H1 (cell line): ENCODE measurements around the gene CEP192. TPM values are rescaled to one million over a fixed set of nuclear protein-coding genes. Genes with fewer than 3 reads are reported as not detected.

Experiments
- CTCF ChIA-PET: fragments of 300-600 bp; sonication (Branson Sonifier 250); formaldehyde crosslinking; loops from one replicate; lab custom pipeline; 2021; ENCODE audit not compliant: partially characterized antibody; lab: Charles Lee
- POLR2A ChIA-PET: fragments of 300-600 bp; sonication (Branson Sonifier 250); formaldehyde crosslinking; loops from one replicate; lab custom pipeline; 2021; ENCODE audit warnings: inconsistent platforms; ENCODE audit not compliant: partially characterized antibody; lab: Charles Lee
- DNase-seq, 2 experiments: peaks; one replicate each; pipeline versions ENCODE4 v3.0.0 to v3.0.0-alpha.2; 2010 to 2022; ENCODE audit warnings: low spot score in 2 of 2, low read depth in 1 of 2, mixed read lengths in 1 of 2
- FAIRE-seq: peaks from 2 replicates; lab custom pipeline; 2011; peaks lifted over from hg19 to GRCh38; lab: Jason Lieb, UNC
- H2AFZ ChIP-seq: 2 replicates; pipeline ENCODE4 v1.8.1; 2012; ENCODE audit warnings: low read length, inconsistent platforms
- H2AK5ac ChIP-seq: 2 replicates; pipeline ENCODE4 v1.6.1; 2013; ENCODE audit warnings: low read depth, low read length
- H2BK120ac ChIP-seq: replicated peaks from 2 replicates; pipeline ENCODE3; 2013; ENCODE audit warnings: low read depth, low read length, inconsistent platforms
- H2BK12ac ChIP-seq: 2 replicates; pipeline ENCODE4 v1.6.1; 2013; ENCODE audit warnings: low read depth, low read length
- H2BK15ac ChIP-seq: 2 replicates; pipeline ENCODE4 v1.6.1; 2013; ENCODE audit warnings: low read length
- H2BK20ac ChIP-seq: 2 replicates; pipeline ENCODE4 v1.6.1; 2013; ENCODE audit warnings: low read length
- H2BK5ac ChIP-seq: 2 replicates; pipeline ENCODE4 v1.6.1; 2013; ENCODE audit warnings: low read depth, low read length
- H3K14ac ChIP-seq: 2 replicates; pipeline ENCODE4 v1.6.1; 2013; ENCODE audit warnings: inconsistent platforms; ENCODE audit not compliant: insufficient read length
- H3K18ac ChIP-seq: 2 replicates; pipeline ENCODE4 v1.6.1; 2013; ENCODE audit warnings: low read length; ENCODE audit errors: extremely low read depth
- H3K23ac ChIP-seq: 2 replicates; pipeline ENCODE4 v1.6.1; 2013; ENCODE audit warnings: inconsistent platforms; ENCODE audit not compliant: insufficient read length
- H3K23me2 ChIP-seq: 2 replicates; pipeline ENCODE4 v1.6.1; 2013; ENCODE audit warnings: low read depth, low read length
- H3K27ac ChIP-seq: 2 replicates; pipeline ENCODE4 v1.6.1; 2011; ENCODE audit warnings: low read depth, low read length, inconsistent platforms
- H3K27me3 ChIP-seq, 4 experiments: replicated peaks in 1 of 4; 1 replicate in 1 of 4; 2 replicates in 3 of 4; pipeline versions ENCODE4 v1.6.1 to v1.8.1; 2011 to 2013; ENCODE audit warnings: low read length in 3 of 4, mild to moderate bottlenecking in 3 of 4, inconsistent platforms in 2 of 4, mixed read lengths in 2 of 4, moderate library complexity in 1 of 4; ENCODE audit not compliant: control insufficient read depth in 3 of 4, insufficient read depth in 3 of 4; ENCODE audit errors: extremely low read depth in 1 of 4
- H3K36me3 ChIP-seq, 4 experiments: 2 replicates each; pipeline versions ENCODE4 v1.6.1 to v1.8.1; 2011 to 2013; ENCODE audit warnings: mild to moderate bottlenecking in 4 of 4, low read length in 3 of 4, moderate library complexity in 2 of 4, control low read depth in 1 of 4, inconsistent platforms in 1 of 4; ENCODE audit not compliant: insufficient read depth in 4 of 4, control insufficient read depth in 2 of 4
- H3K4ac ChIP-seq: replicated peaks from 2 replicates; pipeline ENCODE3; 2013; ENCODE audit warnings: low read length, low read depth, mixed read lengths, inconsistent platforms; ENCODE audit not compliant: insufficient read length
- H3K4me1 ChIP-seq, 4 experiments: replicated peaks in 1 of 4; 1 replicate in 1 of 4; 2 replicates in 3 of 4; pipeline versions ENCODE4 v1.6.1 to v1.8.1; 2011 to 2013; ENCODE audit warnings: low read length in 3 of 4, inconsistent platforms in 2 of 4, mixed read lengths in 1 of 4; ENCODE audit not compliant: insufficient read depth in 4 of 4, control insufficient read depth in 3 of 4
- H3K4me2 ChIP-seq, 2 experiments: 2 replicates each; pipeline versions ENCODE4 v1.6.1 to v1.8.1; 2011 to 2013; ENCODE audit warnings: low read depth in 2 of 2, low read length in 2 of 2, control low read depth in 1 of 2, inconsistent platforms in 1 of 2, mild to moderate bottlenecking in 1 of 2; ENCODE audit not compliant: insufficient read depth in 1 of 2
- H3K4me3 ChIP-seq, 4 experiments: fragments of 200-600, 300-600 bp in 1 of 4; sonication (generic), shearing (Covaris generic), sonication (Bioruptor Twin) in 1 of 4; 2 replicates each; pipeline versions ENCODE4 v1.5.1 to v1.8.1; 2011 to 2016; ENCODE audit warnings: low read length in 4 of 4, low read depth in 3 of 4, control low read depth in 2 of 4, inconsistent platforms in 2 of 4, mild to moderate bottlenecking in 2 of 4, mixed read lengths in 1 of 4, moderate library complexity in 1 of 4; ENCODE audit not compliant: insufficient read depth in 2 of 4; ENCODE audit errors: extremely low read depth in 1 of 4
- H3K56ac ChIP-seq: replicated peaks from 2 replicates; pipeline ENCODE3; 2013; ENCODE audit warnings: low read depth, mild to moderate bottlenecking, mixed read lengths, low read length, inconsistent platforms; ENCODE audit not compliant: insufficient read length
- H3K79me1 ChIP-seq: 2 replicates; pipeline ENCODE4 v1.6.1; 2013; ENCODE audit warnings: low read depth, low read length, control low read depth
- H3K79me2 ChIP-seq, 2 experiments: 2 replicates each; pipeline versions ENCODE4 v1.6.1 to v1.8.1; 2012 to 2013; ENCODE audit warnings: low read length in 2 of 2, mild to moderate bottlenecking in 2 of 2, inconsistent platforms in 1 of 2; ENCODE audit not compliant: insufficient read depth in 2 of 2, control insufficient read depth in 1 of 2
- H3K9ac ChIP-seq, 4 experiments: replicated peaks in 1 of 4; 1 replicate in 1 of 4; 2 replicates in 3 of 4; pipeline versions ENCODE4 v1.6.1 to v1.8.1; 2011 to 2013; ENCODE audit warnings: low read depth in 3 of 4, low read length in 3 of 4, control low read depth in 2 of 4, mild to moderate bottlenecking in 2 of 4, moderate library complexity in 2 of 4, inconsistent platforms in 1 of 4; ENCODE audit errors: extremely low read depth in 1 of 4
- H3K9me3 ChIP-seq, 2 experiments: 2 replicates each; pipeline versions ENCODE4 v1.6.1 to v1.8.1; 2012 to 2013; ENCODE audit warnings: mild to moderate bottlenecking in 2 of 2, moderate library complexity in 2 of 2, control low read depth in 1 of 2, inconsistent platforms in 1 of 2, low read depth in 1 of 2, low read length in 1 of 2, mixed read lengths in 1 of 2; ENCODE audit not compliant: insufficient read depth in 2 of 2
- H4K20me1 ChIP-seq, 2 experiments: replicated peaks in 1 of 2; 2 replicates each; pipeline versions ENCODE3 to v1.8.1; 2011 to 2013; ENCODE audit warnings: inconsistent platforms in 2 of 2, low read length in 2 of 2, mild to moderate bottlenecking in 1 of 2; ENCODE audit not compliant: insufficient read depth in 2 of 2, control insufficient read depth in 1 of 2
- H4K5ac ChIP-seq: 2 replicates; pipeline ENCODE4 v1.6.1; 2013; ENCODE audit warnings: low read length, low read depth, mixed read lengths, inconsistent platforms; ENCODE audit not compliant: insufficient read length
- H4K8ac ChIP-seq: 2 replicates; pipeline ENCODE4 v1.8.0; 2013; ENCODE audit warnings: mild to moderate bottlenecking, moderate library complexity, low read length, inconsistent platforms; ENCODE audit not compliant: insufficient read depth; ENCODE audit errors: extremely low read depth
- H4K91ac ChIP-seq: replicated peaks from 2 replicates; pipeline ENCODE3; 2013; ENCODE audit warnings: low read length, mixed read lengths, inconsistent platforms; ENCODE audit not compliant: insufficient read length
- CBX8 ChIP-seq: fragments of 300-800, 300-1000 bp; sonication (generic); IDR thresholded peaks from 2 replicates; pipeline ENCODE4 v1.7.1; 2016; ENCODE audit warnings: low read depth, low read length, borderline replicate concordance
- CTCF ChIP-seq, 3 experiments: IDR thresholded peaks; 1 replicate in 2 of 3; 2 replicates in 1 of 3; pipeline versions ENCODE4 v1.5.1 to v1.6.1; 2011; ENCODE audit warnings: low read length in 3 of 3, mild to moderate bottlenecking in 3 of 3, inconsistent platforms in 2 of 3, low read depth in 1 of 3, moderate library complexity in 1 of 3; ENCODE audit not compliant: insufficient read depth in 1 of 3; ENCODE audit errors: control extremely low read depth in 1 of 3
- GABPA ChIP-seq: IDR thresholded peaks from 2 replicates; pipeline ENCODE4 v1.6.1; 2011; ENCODE audit warnings: mild to moderate bottlenecking, low read length, moderate library complexity, borderline replicate concordance; ENCODE audit not compliant: insufficient read depth
- JUN ChIP-seq: IDR thresholded peaks from 2 replicates; pipeline ENCODE4 v1.6.1; 2011; ENCODE audit warnings: low read depth, mild to moderate bottlenecking, improper control_type of control experiment, low read length
- KDM4A ChIP-seq: IDR thresholded peaks from one replicate; pipeline ENCODE4 v1.7.1; 2012; ENCODE audit warnings: low read depth, mild to moderate bottlenecking, moderate library complexity, low read length, inconsistent platforms; ENCODE audit not compliant: severe bottlenecking
- MAX ChIP-seq: IDR thresholded peaks from 2 replicates; pipeline ENCODE4 v1.6.1; 2012; ENCODE audit warnings: inconsistent platforms
- PHF8 ChIP-seq: fragments of 200-600 bp; sonication (generic); conservative IDR thresholded peaks from 2 replicates; pipeline ENCODE4 v1.7.1; 2012; ENCODE audit warnings: low read depth, mild to moderate bottlenecking, inconsistent platforms, low read length, moderate library complexity
- SRF ChIP-seq: IDR thresholded peaks from 2 replicates; pipeline ENCODE4 v1.6.1; 2011; ENCODE audit warnings: mild to moderate bottlenecking, low read depth, low read length, moderate library complexity
- SUZ12 ChIP-seq: fragments of 200-600 bp; sonication (generic); IDR thresholded peaks from 2 replicates; pipeline ENCODE4 v1.6.1; 2012; ENCODE audit warnings: mild to moderate bottlenecking, inconsistent platforms, low read length, moderate library complexity, mixed read lengths
- TBP ChIP-seq: IDR thresholded peaks from 2 replicates; pipeline ENCODE4 v1.6.1; 2011; ENCODE audit warnings: low read depth, low read length, improper control_type of control experiment
- WGBS, 2 experiments: shearing (Covaris generic) in 1 of 2; methylation state at CpG; one replicate each; pipeline versions ENCODE4 v1.1.6 to v1.1.7; 2013 to 2015; ENCODE audit warnings: low lambda C conversion rate in 2 of 2, mixed read lengths in 2 of 2, inconsistent platforms in 1 of 2, low coverage in 1 of 2, missing lambda C conversion rate in 1 of 2; ENCODE audit not compliant: insufficient replicate concordance in 2 of 2, insufficient coverage in 1 of 2, insufficient read length in 1 of 2; ENCODE audit errors: extremely low coverage in 1 of 2, missing lambda C conversion rate in 1 of 2; 5-methylcytosine and 5-hydroxymethylcytosine counted together
- polyA plus RNA-seq, 7 experiments: library from polyadenylated mRNA; depleted of rRNA in 3 of 7; stranded (reverse) in 5 of 7; unstranded in 2 of 7; fragments of >200 nt in 5 of 7; fragments of 200-250 nt in 2 of 7; gene quantifications; 1 replicate in 5 of 7; 2 replicates in 1 of 7; 4 replicates in 1 of 7; pipeline versions ENCODE4 v1.2.1 to v1.2.3, GENCODE V29; 2011 to 2013; ENCODE audit warnings: missing spikeins in 2 of 7, mixed read lengths in 2 of 7
- total RNA-seq: library from RNA; stranded (reverse); fragmentation: NEBNext Ultra II Directional; extraction: Animal tissue kit (Norgen Biotek cat#: 25700); gene quantifications from 2 replicates; pipeline ENCODE4 v1.2.1, GENCODE V29; 2021

The CEP192 gene
- total and polyA plus RNA-seq, 2 of the 8 experiments (the other 6 are each of a cell fraction or from before 2014, with no cell fraction given), result 13.4 to 23.1 TPM

- no peaks in the 10 kb centered on the region for H3K9me3 ChIP-seq
- no peaks in the 10 kb centered on the region for H3K27me3 ChIP-seq
- no peak for FAIRE-seq
- H3K27ac ChIP-seq, result peak overlapping the region; percentile 87; the same call in 1 of the 2 replicates
- no peak overlapping the region for H2BK15ac ChIP-seq
- H3K18ac ChIP-seq, result peak overlapping the region; percentile 99
- peak overlapping the region; percentile 89 for H3K56ac ChIP-seq
- 0 out of 8 replicates have a peak, but pooled peaks cover 0 to 2% (median under 1%) of the 10 kb centered on the region in 4 experiments for H3K36me3 ChIP-seq
- H2BK120ac ChIP-seq, result no peak overlapping the region
- CTCF ChIA-PET, result interaction anchor here (1.7 kb wide), 1 partner anchor 9 kb away, joined by 4 read pairs; no protein-coding TSS in a partner anchor
- no peak for DNase-seq
- peak overlapping the region; percentile 99 for H2BK5ac ChIP-seq
- H3K4me1 ChIP-seq, result peaks cover 2 to 12% (median 3%) of the 10 kb centered on the region in 4 experiments; a peak in 4 of 7 replicates
- peaks cover 20% of the 10 kb centered on the region for H3K79me1 ChIP-seq
- peak overlapping the region; percentile 90 for H2AFZ ChIP-seq
- POLR2A ChIA-PET, result interaction anchor here (1.3 to 1.6 kb wide), 4 partner anchors 9 to 80 kb away, joined by 4 to 7 read pairs (median 6); partner anchors contain the start of gene SEH1L
- peak overlapping the region; percentile 85 to 97 (median 88) for H3K4me3 ChIP-seq
- H2BK12ac ChIP-seq, result no peak overlapping the region
- H4K91ac ChIP-seq, result no peak overlapping the region
- H2AK5ac ChIP-seq, result no peak overlapping the region
- no peak overlapping the region for H3K4ac ChIP-seq
- H3K9ac ChIP-seq, result peak overlapping the region in 3 of 4 experiments; percentile 64 to 79 (median 67); a peak in 6 of 7 replicates
- peak overlapping the region; percentile 73 to 85 for H3K4me2 ChIP-seq
- WGBS, 2 experiments, result 5% methylated on average over 7 of the region's 7 CpGs; no CpG with 5 or more reads in 1 of the 2 experiments
- no peak overlapping the region for H4K8ac ChIP-seq
- H4K20me1 ChIP-seq, result peaks cover 1 to 2% of the 10 kb centered on the region in 2 experiments
- peaks cover 17% of the 10 kb centered on the region for H3K23me2 ChIP-seq
- peak overlapping the region; percentile 88 for H4K5ac ChIP-seq
- no peak overlapping the region for H3K23ac ChIP-seq
- H3K79me2 ChIP-seq, result peaks cover 31 to 50% of the 10 kb centered on the region in 2 experiments
- no peak overlapping the region for H2BK20ac ChIP-seq
- H3K14ac ChIP-seq, result no peak overlapping the region
- TF ChIP-seq CTCF (IDR thresholded peaks at IDR 0.05; ENCODE audit: control extremely low read depth in 1 of 3, insufficient read depth in 1 of 3, low read depth in 1 of 3, low read length in 3 of 3), result no peak
- TF ChIP-seq KDM4A, result no peak
- no peak for TF ChIP-seq CBX8
- no peak for TF ChIP-seq MAX
- no peak for TF ChIP-seq GABPA
- TF ChIP-seq SRF, result no peak
- TF ChIP-seq SUZ12, result no peak
- no peak for TF ChIP-seq TBP
- TF ChIP-seq JUN, result no peak
- no peak for TF ChIP-seq PHF8
These were observed 638 bp downstream of the CEP192 start for GRCh38 chr18:12991821-12992179.
